ENCODE data around the gene PICK1. TPM values are rescaled to one million over a fixed set of nuclear protein-coding genes. Genes with fewer than 3 reads are reported as not detected.

PICK1 gene
- total and polyA plus RNA-seq, 10 of the 15 experiments (the other 5 are each of a cell fraction or from before 2014, with no cell fraction given), result 0.07 to 19.2 (median 10.9) TPM

DNA sequence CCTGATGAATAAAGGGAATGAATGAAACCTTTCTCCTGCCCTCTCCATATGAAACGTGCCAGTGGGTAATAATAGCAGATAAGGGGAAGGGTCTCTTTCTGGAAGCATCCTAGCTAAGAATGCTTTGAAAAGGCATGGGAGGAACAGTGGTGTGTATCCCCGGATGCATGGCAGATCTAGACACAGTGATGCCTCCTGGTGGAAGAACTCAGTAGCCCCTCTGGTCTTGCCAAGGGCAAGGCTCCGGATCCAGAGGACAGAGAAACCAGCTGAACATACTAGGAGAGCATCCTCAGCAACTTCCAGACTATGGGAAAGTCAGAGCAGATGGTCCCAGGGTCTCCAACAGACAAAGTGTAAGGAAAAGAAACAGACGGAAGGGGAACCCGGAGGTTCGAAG lies 46.9 kb downstream of the PICK1 start:
- Histone ChIP-seq H2AFZ (ENCODE audit: control insufficient read depth, low read depth, low read length) (no peak overlapping the region), H3K4me2 (ENCODE audit: control insufficient read depth, insufficient read depth) (no peak overlapping the region), H3K36me3 (ENCODE audit: control insufficient read depth in 2 of 2, insufficient read depth in 2 of 2, low read length in 1 of 2) (no peaks in the 10 kb centered on the region), H3K27ac (ENCODE audit: control insufficient read depth, insufficient read depth) (no peak overlapping the region), H3K4me3 (no peak overlapping the region), H3K9ac (ENCODE audit: control insufficient read depth, insufficient read depth, low read length) (no peak overlapping the region), H3K79me2 (ENCODE audit: control insufficient read depth, insufficient read depth, low read length) (no peaks in the 10 kb centered on the region), H3K27me3 (replicated peaks in 1 of 2; ENCODE audit: control insufficient read depth in 2 of 2, insufficient read depth in 2 of 2, low read length in 1 of 2) (no peaks in the 10 kb centered on the region), H3K4me1 (ENCODE audit: control insufficient read depth, insufficient read depth, low read length) (no peaks in the 10 kb centered on the region), H4K20me1 (ENCODE audit: control insufficient read depth, insufficient read depth) (no peaks in the 10 kb centered on the region), H3K9me3 (replicated peaks; ENCODE audit: control insufficient read depth, insufficient read depth, low read length) (no peaks in the 10 kb centered on the region)
- ATAC-seq (peak; percentile 49; the same call in 1 of the 3 replicates), FAIRE-seq (no peak), DNase-seq (ENCODE audit: low read depth, low spot score) (no peak)
- RAD21 ChIA-PET (ENCODE audit: unreplicated experiment), result interaction anchor here (1.6 kb wide), 1 partner anchor 52 kb away, joined by 7 read pairs; no protein-coding TSS in a partner anchor
- no TSS peak for BruUV-seq (replicated peaks)
- CTCF ChIA-PET, result interaction anchor here (0.8 to 4.5 kb wide), 3 partner anchors 51 to 97 kb away, joined by 3 to 34 read pairs (median 5); partner anchors contain the start of gene MAFF
- POLR2A ChIA-PET, result interaction anchor here (0.6 to 0.7 kb wide), 2 partner anchors 121 to 167 kb away, joined by 4 to 5 read pairs; no protein-coding TSS in a partner anchor
- WGBS (ENCODE audit: insufficient coverage, insufficient replicate concordance, low lambda C conversion rate, missing lambda C conversion rate), result 68% methylated on average over 6 of the region's 6 CpGs
- TF ChIP-seq, protein P1, sequence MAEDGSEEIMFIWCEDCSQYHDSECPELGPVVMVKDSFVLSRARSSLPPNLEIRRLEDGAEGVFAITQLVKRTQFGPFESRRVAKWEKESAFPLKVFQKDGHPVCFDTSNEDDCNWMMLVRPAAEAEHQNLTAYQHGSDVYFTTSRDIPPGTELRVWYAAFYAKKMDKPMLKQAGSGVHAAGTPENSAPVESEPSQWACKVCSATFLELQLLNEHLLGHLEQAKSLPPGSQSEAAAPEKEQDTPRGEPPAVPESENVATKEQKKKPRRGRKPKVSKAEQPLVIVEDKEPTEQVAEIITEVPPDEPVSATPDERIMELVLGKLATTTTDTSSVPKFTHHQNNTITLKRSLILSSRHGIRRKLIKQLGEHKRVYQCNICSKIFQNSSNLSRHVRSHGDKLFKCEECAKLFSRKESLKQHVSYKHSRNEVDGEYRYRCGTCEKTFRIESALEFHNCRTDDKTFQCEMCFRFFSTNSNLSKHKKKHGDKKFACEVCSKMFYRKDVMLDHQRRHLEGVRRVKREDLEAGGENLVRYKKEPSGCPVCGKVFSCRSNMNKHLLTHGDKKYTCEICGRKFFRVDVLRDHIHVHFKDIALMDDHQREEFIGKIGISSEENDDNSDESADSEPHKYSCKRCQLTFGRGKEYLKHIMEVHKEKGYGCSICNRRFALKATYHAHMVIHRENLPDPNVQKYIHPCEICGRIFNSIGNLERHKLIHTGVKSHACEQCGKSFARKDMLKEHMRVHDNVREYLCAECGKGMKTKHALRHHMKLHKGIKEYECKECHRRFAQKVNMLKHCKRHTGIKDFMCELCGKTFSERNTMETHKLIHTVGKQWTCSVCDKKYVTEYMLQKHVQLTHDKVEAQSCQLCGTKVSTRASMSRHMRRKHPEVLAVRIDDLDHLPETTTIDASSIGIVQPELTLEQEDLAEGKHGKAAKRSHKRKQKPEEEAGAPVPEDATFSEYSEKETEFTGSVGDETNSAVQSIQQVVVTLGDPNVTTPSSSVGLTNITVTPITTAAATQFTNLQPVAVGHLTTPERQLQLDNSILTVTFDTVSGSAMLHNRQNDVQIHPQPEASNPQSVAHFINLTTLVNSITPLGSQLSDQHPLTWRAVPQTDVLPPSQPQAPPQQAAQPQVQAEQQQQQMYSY (CRISPR knock-in tag; IDR thresholded peaks at IDR 0.05), result no peak
- TF ChIP-seq, protein P2, sequence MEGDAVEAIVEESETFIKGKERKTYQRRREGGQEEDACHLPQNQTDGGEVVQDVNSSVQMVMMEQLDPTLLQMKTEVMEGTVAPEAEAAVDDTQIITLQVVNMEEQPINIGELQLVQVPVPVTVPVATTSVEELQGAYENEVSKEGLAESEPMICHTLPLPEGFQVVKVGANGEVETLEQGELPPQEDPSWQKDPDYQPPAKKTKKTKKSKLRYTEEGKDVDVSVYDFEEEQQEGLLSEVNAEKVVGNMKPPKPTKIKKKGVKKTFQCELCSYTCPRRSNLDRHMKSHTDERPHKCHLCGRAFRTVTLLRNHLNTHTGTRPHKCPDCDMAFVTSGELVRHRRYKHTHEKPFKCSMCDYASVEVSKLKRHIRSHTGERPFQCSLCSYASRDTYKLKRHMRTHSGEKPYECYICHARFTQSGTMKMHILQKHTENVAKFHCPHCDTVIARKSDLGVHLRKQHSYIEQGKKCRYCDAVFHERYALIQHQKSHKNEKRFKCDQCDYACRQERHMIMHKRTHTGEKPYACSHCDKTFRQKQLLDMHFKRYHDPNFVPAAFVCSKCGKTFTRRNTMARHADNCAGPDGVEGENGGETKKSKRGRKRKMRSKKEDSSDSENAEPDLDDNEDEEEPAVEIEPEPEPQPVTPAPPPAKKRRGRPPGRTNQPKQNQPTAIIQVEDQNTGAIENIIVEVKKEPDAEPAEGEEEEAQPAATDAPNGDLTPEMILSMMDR (IDR thresholded peaks at IDR 0.05 in 2 of 3, conservative IDR thresholded peaks at IDR 0.05 in 1 of 3; ENCODE audit: control insufficient read depth in 2 of 3, extremely low read depth in 1 of 3, insufficient read depth in 1 of 3, low read depth in 3 of 3, low read length in 3 of 3), result peak in 2 of 3 experiments; percentile 16 to 32; a peak in 3 of 6 replicates
- TF ChIP-seq, protein P3, sequence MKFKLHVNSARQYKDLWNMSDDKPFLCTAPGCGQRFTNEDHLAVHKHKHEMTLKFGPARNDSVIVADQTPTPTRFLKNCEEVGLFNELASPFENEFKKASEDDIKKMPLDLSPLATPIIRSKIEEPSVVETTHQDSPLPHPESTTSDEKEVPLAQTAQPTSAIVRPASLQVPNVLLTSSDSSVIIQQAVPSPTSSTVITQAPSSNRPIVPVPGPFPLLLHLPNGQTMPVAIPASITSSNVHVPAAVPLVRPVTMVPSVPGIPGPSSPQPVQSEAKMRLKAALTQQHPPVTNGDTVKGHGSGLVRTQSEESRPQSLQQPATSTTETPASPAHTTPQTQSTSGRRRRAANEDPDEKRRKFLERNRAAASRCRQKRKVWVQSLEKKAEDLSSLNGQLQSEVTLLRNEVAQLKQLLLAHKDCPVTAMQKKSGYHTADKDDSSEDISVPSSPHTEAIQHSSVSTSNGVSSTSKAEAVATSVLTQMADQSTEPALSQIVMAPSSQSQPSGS (IDR thresholded peaks at IDR 0.05; ENCODE audit: low read length), result no peak
- SMC1A ChIA-PET (ENCODE audit: uncharacterized antibody, unreplicated experiment), result interaction anchor here (0.7 to 0.9 kb wide), 2 partner anchors 49 to 126 kb away, joined by 3 read pairs; no protein-coding TSS in a partner anchor
- intact Hi-C loops (cut with micrococcal nuclease; ENCODE audit: unreplicated experiment), result loop anchor here (5.0 kb wide), 1 partner anchor 52 kb away; no protein-coding TSS in a partner anchor
- in situ Hi-C loops (cut with MboI), result no loop called here
